ENCODE results near the gene KATNAL1.
"Not testable (repeated sequence)": the region's sequence is repeated elsewhere in the genome, so short reads cannot be mapped to it uniquely, and the experiment has no call there.

KATNAL1 gene

DNA sequence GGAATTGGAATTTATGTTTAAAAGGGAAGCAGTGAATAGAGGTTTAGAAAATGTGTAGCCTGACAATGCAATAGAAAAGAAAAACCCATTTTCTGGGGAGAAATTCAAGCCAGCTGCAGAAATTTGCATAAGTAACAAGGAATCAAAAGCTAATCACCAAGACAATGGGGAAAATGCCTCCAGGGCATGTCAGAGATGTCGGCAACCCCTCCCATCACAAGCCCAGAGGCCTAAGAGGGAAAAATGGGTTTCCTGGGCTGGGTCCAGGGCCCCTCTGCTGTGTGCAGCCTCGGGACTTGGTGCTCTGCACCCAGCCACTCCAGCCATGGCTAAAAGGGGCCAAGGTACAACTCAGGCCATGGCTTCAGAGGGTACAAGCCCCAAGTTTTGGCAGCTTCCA is 21.3 kb downstream of the KATNAL1 start:
- H3K4me3 Mint-ChIP-seq; DNase-seq (ENCODE audit: low spot score in 2 of 2); ATAC-seq; H3K36me3 Mint-ChIP-seq; H3K27ac Mint-ChIP-seq; H3K4me1 Mint-ChIP-seq; H3K9me3 Mint-ChIP-seq: not testable (repeated sequence)

DNA sequence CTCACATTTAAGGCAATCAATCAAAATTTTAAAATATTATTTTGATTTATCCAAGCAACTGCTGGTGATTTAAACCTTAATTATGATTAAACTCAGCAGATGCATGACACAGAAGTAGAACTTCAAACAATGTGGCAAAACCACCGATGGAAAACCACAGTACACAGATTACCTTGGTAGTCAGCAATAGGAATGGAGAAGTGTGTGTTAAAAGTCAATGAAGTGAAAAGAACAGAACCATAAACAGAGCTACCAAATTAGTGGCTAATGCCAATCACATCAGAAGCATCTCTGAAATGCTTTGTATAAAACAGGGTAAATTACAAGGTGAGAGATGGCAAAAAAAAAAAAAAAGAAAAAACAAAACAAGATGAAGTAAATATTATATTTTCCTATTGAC is 31.2 kb downstream of the KATNAL1 start:
- no peak overlapping the region for H3K4me3 Mint-ChIP-seq
- peaks cover 11% of the 10 kb centered on the region for H3K4me1 Mint-ChIP-seq
- DNase-seq (ENCODE audit: low spot score in 2 of 2): no peak
- no peaks in the 10 kb centered on the region for H3K9me3 Mint-ChIP-seq
- H3K27ac Mint-ChIP-seq: no peak overlapping the region
- peak; percentile 56 for ATAC-seq
- peaks cover 4% of the 10 kb centered on the region for H3K36me3 Mint-ChIP-seq

- Mint-ChIP-seq H3K27ac (no peak overlapping the region), H3K4me1 (peaks cover 11% of the 10 kb centered on the region), H3K4me3 (no peak overlapping the region), H3K36me3 (peaks cover 4% of the 10 kb centered on the region), H3K9me3 (no peaks in the 10 kb centered on the region)
- ATAC-seq: no peak
- DNase-seq (ENCODE audit: low spot score in 2 of 2): no peak
These were observed 33.3 kb downstream of the KATNAL1 start for GRCh38 chr13:30274083-30274482.

DNA sequence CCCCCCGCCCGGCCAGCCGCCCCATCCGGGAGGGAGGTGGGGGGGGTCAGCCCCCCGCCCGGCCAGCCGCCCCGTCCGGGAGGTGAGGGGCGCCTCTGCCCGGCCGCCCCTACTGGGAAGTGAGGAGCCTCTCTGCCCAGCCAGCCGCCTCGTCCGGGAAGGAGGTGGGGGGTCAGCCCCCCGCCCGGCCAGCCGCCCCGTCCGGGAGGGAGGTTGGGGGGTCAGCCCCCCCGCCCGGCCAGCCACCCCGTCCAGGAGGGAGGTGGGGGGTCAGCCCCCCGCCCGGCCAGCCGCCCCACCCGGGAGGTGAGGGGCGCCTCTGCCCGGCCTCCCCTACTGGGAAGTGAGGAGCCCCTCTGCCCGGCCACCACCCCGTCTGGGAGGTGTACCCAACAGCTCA is 37.3 kb downstream of the KATNAL1 start:
- H3K9me3 Mint-ChIP-seq; H3K27ac Mint-ChIP-seq; H3K36me3 Mint-ChIP-seq; ATAC-seq; H3K4me1 Mint-ChIP-seq; DNase-seq (ENCODE audit: low spot score in 2 of 2); H3K4me3 Mint-ChIP-seq: not testable (repeated sequence)

DNA sequence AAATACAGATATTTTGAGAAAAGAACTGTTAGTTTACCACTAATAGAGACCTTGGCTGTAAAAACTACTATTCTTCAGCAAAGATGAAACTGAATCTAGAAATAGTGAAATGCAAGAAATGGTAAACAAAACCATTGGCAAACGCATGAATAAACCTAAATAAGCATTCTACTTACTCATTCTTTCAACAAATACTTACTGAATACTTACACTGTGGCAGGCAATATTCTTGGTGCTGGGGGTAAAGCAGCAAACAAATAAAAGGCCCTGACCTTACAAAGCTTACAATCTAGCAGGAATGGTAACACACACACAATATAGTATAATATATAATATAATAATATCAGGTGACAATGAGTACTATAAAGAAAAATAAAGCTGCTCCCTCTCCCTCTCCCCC is 38.7 kb downstream of the KATNAL1 start:
- Mint-ChIP-seq H3K4me1 (peaks cover 6% of the 10 kb centered on the region), H3K4me3 (no peak overlapping the region), H3K9me3 (no peaks in the 10 kb centered on the region), H3K36me3 (peaks cover 4% of the 10 kb centered on the region), H3K27ac (peak overlapping the region; percentile 60)
- DNase-seq (ENCODE audit: low spot score in 2 of 2) (no peak), ATAC-seq (no peak)

- no peaks in the 10 kb centered on the region for H3K9me3 Mint-ChIP-seq
These were observed 40.6 kb downstream of the KATNAL1 start for GRCh38 chr13:30266756-30267155.

DNA sequence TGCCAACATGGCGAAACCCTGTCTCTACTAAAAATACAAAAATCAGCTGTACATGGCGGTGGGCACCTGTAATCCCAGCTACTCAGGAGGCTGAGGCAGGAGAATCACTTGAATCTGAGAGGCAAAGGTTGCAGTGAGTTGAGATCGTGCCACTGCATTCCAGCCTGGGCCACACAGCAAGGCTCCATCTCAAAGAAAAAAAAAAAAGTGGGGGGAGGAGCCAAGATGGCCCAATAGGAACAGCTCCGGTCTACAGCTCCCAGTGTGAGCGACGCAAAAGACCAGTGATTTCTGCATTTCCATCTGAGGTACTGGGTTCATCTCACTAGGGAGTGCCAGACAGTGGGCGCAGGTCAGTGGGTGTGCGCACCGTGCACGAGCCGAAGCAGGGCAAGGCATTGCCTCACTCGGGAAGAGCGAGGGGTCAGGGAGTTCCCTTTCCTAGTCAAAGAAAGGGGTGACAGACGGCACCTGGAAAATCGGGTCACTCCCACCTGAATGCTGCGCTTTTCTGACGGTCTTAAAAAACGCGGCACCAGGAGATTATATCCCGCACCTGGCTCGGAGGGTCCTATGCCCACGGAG is 48.1 kb downstream of the KATNAL1 start:
- H3K9me3 Mint-ChIP-seq; H3K36me3 Mint-ChIP-seq; DNase-seq (ENCODE audit: low spot score in 2 of 2); H3K27ac Mint-ChIP-seq; H3K4me1 Mint-ChIP-seq; H3K4me3 Mint-ChIP-seq; ATAC-seq: not testable (repeated sequence)

More at GRCh38 chr13:30266756-30267155, 40.6 kb downstream of the KATNAL1 start:
- no peak overlapping the region for H3K27ac Mint-ChIP-seq
- H3K4me1 Mint-ChIP-seq: no peaks in the 10 kb centered on the region
- DNase-seq (ENCODE audit: low spot score in 2 of 2): no peak
- no peaks in the 10 kb centered on the region for H3K36me3 Mint-ChIP-seq
- no peak for ATAC-seq
- H3K4me3 Mint-ChIP-seq: no peak overlapping the region

DNA sequence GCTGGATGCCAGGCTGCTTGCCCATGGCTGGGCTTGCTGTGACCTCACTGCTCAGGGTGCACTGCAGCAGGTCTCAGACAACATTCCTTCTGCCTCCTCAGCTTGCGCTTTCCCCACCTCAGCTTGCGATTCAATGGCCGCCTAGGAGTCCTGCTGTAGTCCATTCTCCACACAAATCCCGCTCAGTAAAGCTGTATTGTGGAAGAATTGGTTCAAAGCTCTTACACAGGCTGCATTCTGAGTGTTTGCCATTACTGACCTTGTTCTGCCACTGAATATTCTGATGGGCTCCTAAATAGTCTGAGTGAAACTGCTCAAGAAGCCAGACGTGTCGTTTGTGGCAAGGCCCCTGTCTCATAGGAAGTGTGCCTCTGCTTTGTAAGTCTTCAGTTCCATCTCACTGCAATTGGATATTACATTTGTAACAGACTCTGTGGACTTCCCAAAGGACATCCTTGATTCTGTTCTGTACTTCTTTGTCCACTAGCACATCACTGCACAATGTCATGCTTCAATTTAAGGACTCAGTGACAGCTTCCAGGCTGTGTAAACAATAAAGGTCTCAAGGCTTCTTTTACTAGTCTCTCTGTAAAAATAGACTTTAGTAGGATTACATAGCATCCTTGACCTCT is 49.8 kb downstream of the KATNAL1 start:
- Mint-ChIP-seq H3K4me3 (no peak overlapping the region), H3K9me3 (no peaks in the 10 kb centered on the region), H3K36me3 (peaks cover 6% of the 10 kb centered on the region), H3K4me1 (peaks cover 7% of the 10 kb centered on the region), H3K27ac (no peak overlapping the region)
- ATAC-seq: no peak
- no peak for DNase-seq (ENCODE audit: low spot score in 2 of 2)

DNA sequence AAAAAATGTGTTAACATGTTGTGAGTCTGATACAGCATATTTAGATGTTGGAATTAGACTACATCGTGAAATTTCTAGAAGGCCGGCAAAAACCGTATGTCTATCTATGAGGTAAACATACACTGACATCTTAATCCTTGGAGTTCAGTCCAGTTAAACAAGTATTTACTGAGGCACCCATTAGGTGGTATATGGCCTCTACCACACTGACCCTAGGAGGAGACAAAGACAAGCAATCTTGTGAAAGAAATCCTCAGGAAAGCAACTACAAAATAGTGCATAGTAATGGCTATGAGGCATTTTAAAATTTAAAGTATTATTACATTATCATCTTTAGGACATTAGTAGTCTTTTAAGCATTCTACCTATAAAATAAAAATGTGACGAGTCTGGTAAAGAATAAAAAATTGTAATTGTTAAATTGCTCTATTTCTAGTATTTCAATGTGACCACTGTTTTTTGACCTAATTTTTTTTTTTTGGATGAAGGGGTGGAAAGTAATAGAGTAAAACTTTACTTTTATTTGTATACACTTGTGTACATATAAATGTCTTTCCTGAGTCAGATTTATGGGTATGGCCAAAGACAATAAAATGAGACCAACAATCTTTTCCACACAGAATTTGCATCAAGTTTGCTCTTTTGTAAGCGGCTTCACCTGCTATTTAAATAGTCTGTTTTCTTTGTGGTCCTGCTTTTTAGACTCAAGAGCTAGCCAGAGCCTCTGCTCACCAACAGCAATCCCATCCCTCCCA is 50.5 kb downstream of the KATNAL1 start:
- Mint-ChIP-seq H3K4me3 (no peak overlapping the region), H3K27ac (no peak overlapping the region), H3K9me3 (no peaks in the 10 kb centered on the region), H3K4me1 (peaks cover 7% of the 10 kb centered on the region), H3K36me3 (peaks cover 6% of the 10 kb centered on the region)
- no peak for DNase-seq (ENCODE audit: low spot score in 2 of 2)
- ATAC-seq: no peak

GRCh38 chr13:30255696-30256095 is 51.7 kb downstream of the KATNAL1 start:
- Mint-ChIP-seq H3K4me3 (no peak overlapping the region), H3K9me3 (no peaks in the 10 kb centered on the region), H3K27ac (no peak overlapping the region), H3K36me3 (peaks cover 6% of the 10 kb centered on the region), H3K4me1 (peaks cover 7% of the 10 kb centered on the region)
- no peak for DNase-seq (ENCODE audit: low spot score in 2 of 2)
- ATAC-seq: no peak

DNA sequence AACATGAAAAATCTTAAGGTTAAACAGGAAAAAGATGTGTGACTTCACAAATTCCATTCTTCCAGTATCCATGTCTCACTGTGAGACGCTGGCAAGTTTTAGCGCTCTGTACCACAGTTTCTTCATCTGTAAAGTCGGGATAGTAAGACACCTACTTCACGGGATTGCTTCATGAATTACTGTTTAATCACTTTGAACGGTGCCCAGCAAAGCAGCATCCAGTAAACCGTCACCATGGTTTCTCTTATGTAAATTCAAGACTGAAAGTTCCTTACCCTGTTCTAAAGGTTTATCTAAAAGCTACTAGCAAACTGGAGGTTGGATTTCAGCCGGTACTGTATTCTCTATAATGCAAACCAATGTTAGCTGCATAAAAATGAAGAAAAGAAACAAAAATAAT is 53.5 kb downstream of the KATNAL1 start:
- ATAC-seq (no peak), DNase-seq (ENCODE audit: low spot score in 2 of 2) (no peak)
- peaks cover 6% of the 10 kb centered on the region for H3K36me3 Mint-ChIP-seq
- H3K4me3 Mint-ChIP-seq: no peak overlapping the region
- H3K9me3 Mint-ChIP-seq: peaks cover 4% of the 10 kb centered on the region
- peaks cover 7% of the 10 kb centered on the region for H3K4me1 Mint-ChIP-seq
- H3K27ac Mint-ChIP-seq: no peak overlapping the region

- no peak overlapping the region for H3K4me3 Mint-ChIP-seq
- no peak for ATAC-seq
- H3K4me1 Mint-ChIP-seq: no peaks in the 10 kb centered on the region
These were observed 59.9 kb downstream of the KATNAL1 start for GRCh38 chr13:30247406-30247805.

GRCh38 chr13:30241532-30241931 is 65.8 kb downstream of the KATNAL1 start:
- Mint-ChIP-seq H3K27ac (no peak overlapping the region), H3K4me1 (no peaks in the 10 kb centered on the region), H3K9me3 (no peaks in the 10 kb centered on the region), H3K4me3 (no peak overlapping the region), H3K36me3 (no peaks in the 10 kb centered on the region)
- ATAC-seq (peak; percentile 79), DNase-seq (ENCODE audit: low spot score in 2 of 2) (no peak)

More at GRCh38 chr13:30247406-30247805, 59.9 kb downstream of the KATNAL1 start:
- Mint-ChIP-seq H3K36me3 (no peaks in the 10 kb centered on the region), H3K9me3 (peaks cover 4% of the 10 kb centered on the region), H3K27ac (no peak overlapping the region)
- no peak for DNase-seq (ENCODE audit: low spot score in 2 of 2)

GRCh38 chr13:30240608-30241007 is 66.7 kb downstream of the KATNAL1 start:
- Mint-ChIP-seq H3K4me1 (no peaks in the 10 kb centered on the region), H3K9me3 (no peaks in the 10 kb centered on the region), H3K27ac (no peak overlapping the region), H3K4me3 (no peak overlapping the region), H3K36me3 (no peaks in the 10 kb centered on the region)
- ATAC-seq: no peak
- DNase-seq (ENCODE audit: low spot score in 2 of 2): no peak

DNA sequence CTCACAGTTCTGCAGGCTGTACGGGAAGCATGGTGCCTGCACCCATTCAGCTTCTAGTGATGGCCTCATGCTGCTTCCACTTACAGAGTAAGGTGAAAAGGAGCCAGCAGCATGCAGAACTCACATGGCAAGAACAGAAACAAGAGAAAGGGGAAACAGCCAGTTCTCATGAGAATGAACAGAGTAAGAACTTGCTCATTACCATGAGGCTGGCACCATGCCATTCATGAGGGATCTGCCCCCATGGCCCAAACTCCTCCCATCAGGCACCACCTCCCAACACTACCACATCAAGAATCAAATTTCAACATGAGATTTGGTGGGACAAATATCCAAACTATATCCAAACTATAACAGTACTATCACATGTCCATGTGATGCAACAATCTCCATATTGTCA is 72.1 kb downstream of the KATNAL1 start:
- H3K4me3 Mint-ChIP-seq: no peak overlapping the region
- H3K9me3 Mint-ChIP-seq: no peaks in the 10 kb centered on the region
- peaks cover 10% of the 10 kb centered on the region for H3K36me3 Mint-ChIP-seq
- ATAC-seq: no peak
- no peaks in the 10 kb centered on the region for H3K4me1 Mint-ChIP-seq
- DNase-seq (ENCODE audit: low spot score in 2 of 2): no peak
- no peak overlapping the region for H3K27ac Mint-ChIP-seq

DNA sequence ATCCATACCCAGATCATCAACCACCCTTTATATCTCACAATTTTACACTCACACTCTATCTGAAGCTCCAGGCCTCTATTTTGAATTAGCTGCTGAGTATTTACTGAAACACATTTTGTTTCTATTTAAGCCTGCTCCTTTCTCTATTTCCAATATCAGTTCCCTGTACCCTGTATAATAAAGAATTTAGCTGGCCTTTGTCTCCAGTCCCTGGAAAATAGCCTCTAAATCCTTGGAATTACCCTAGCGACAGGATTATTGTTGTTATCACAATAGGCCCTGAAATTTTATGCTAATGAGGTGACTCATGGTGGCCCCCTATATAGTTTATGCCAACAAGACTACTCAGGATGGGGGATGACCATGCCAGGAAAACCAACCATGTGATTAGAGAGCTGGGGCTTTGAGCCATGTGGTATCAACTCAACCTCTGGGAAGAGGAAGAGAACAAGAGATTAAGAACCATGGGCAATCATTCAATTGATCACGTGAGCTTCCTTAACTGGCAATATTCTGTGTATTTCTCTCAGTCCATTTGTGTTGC is 72.7 kb downstream of the KATNAL1 start:
- Mint-ChIP-seq H3K27ac (no peak overlapping the region), H3K4me3 (no peak overlapping the region), H3K9me3 (no peaks in the 10 kb centered on the region), H3K36me3 (peaks cover 15% of the 10 kb centered on the region), H3K4me1 (no peaks in the 10 kb centered on the region)
- DNase-seq (ENCODE audit: low spot score in 2 of 2): no peak
- no peak for ATAC-seq
